Renal pelvis (tissue), 4 donors: ENCODE data around the gene MOBP. TPM values are rescaled to one million over a fixed set of nuclear protein-coding genes. Genes with fewer than 3 reads are reported as not detected.
A peak's percentile ranks its signal among the peaks of the same experiment; 100 is the strongest.

Source experiments
- DNase-seq: peaks from one replicate; pipeline ENCODE4 v3.0.0-alpha.2; 2013
- polyA plus RNA-seq, 3 donors: library from polyadenylated mRNA; unstranded; fragments of 120-200 nt; gene quantifications; one replicate each; pipeline ENCODE4 v1.2.1, GENCODE V29; 2013; ENCODE audit not compliant: insufficient read length in 3 of 3

Gene MOBP
- polyA plus RNA-seq, 3 donors = 0.13 to 0.30 (median 0.14) TPM

- DNase-seq = no peak
Measured at GRCh38 chr3:39541442-39541841, 74.0 kb downstream of the MOBP start.

DNA sequence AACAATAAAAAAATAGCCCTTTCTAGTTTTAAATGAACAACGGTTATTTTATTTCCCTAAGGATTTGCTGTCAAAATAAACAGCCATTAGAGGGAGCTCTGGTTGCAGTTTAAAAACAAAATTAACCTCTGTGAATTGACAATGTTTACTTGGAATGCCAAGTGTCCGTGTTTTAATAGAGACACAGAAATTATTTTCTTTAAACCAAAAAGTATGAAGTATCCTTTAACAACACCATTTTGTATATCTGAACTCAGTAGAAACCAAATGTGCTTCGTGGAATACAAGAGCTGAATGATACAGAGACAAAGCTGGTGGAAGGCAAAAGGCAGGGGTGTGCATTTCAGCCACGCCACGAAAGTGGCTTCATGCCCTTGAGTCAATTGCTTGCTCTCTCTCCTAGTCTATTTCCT lies 74.4 kb downstream of the MOBP start:
- peak; percentile 5 for DNase-seq

DNA sequence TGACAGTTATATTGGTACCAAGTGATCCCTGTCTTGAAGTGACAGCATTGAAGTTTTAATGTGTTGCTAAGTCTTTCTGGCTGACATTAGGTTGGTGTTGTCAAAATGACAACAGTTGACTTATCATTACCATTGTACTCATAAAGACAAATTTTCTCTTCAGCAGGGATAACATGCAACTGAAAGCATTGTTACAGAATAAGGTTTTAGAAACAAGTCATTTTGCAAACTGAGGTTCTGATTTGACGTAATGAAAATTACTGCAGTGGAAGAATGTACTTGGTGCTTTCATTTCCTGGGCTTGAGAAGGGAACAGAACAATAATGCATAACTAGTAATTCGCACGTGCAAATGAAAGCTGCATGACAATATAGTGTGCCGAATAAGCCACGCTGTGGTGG lies 75.1 kb downstream of the MOBP start:
- no peak for DNase-seq

DNA sequence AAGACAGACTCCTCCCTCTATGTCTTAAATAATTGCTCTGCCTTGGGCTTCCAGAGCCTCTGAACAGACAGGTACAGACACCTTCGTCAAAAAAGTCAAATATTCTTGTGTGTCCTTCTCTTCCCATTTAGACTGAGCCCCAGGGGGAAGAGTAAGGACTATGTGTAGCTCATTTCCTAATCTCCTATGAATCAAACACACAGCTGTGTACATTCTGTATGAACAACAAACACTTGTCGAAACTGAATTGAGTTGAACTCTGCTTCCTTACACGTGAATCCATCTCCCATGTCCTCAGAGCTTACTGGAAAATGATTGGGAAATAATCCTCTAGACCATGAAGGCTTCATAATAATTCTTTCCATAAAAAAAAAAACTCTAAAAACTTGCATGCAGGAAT lies 80.8 kb downstream of the MOBP start:
- no peak for DNase-seq

DNA sequence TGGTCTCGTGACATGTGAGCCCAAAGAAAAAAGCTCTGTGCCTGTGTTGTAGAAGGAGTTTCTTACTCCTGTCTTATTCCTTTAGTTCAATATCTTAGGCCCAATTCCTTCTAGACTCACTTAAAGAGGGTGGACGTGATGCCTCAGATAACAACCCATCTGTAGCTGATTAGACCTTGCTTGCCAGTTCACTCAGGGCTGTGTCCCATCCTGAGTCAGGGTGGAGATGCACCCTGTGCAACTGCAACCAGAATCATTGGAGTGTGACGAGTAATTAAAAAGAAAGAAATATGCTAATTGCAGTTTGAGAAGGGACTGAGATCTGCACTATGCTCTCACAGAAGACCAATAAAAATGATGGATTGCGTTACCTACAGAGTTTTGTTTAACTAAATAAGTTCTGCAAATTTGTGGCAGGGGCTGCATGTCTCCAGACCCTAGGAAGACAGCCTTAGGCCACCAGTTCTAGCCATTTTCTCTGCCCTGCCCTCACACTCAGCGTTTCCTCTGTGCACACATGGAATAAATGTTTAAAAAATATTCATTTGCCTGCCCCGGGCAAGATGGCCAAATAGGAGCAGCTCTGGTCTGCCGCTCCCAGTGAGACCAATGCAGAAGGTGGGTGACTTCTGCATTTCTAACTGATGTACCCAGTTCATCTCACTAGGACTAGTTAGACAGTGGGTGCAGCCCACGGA lies 83.0 kb downstream of the MOBP start:
- DNase-seq = no peak

Other genes starting within 250 kb of the MOBP start
- 1 to 10 TPM; 3.4 to 5.8 (median 3.9) TPM for gene CX3CR1, start 187.6 kb upstream of the MOBP start, polyA plus RNA-seq
- gene CCR8, start 138.0 kb upstream of the MOBP start, polyA plus RNA-seq = not detected
- 10 to 100 TPM; 33.6 to 37.3 (median 36.2) TPM for gene SLC25A38, start 84.3 kb upstream of the MOBP start, polyA plus RNA-seq
- gene RPSA, start 61.0 kb upstream of the MOBP start, polyA plus RNA-seq = 1,000 to 10,000 TPM; 1,396 to 1,653 (median 1,593) TPM